K562 (cell line): Measurements from ENCODE around the gene DAD1. TPM values are rescaled to one million over a fixed set of nuclear protein-coding genes. Genes with fewer than 3 reads are reported as not detected.

Experiments
- CEBPB ChIP-seq: fragments of 450-650 bp; IDR thresholded peaks from 2 replicates; pipeline ENCODE4 v1.6.1; 2016; ENCODE audit warnings: missing genetic modification characterization, missing compliant biosample characterization
- CHD7 ChIP-seq: fragments of 200-600 bp; sonication (generic); IDR thresholded peaks from one replicate; pipeline ENCODE4 v1.6.1; 2012; ENCODE audit warnings: mild to moderate bottlenecking, low read depth, low read length, inconsistent platforms
- CUX1 ChIP-seq: fragments of 200-800 bp; sonication (Bioruptor generic); IDR thresholded peaks from 2 replicates; pipeline ENCODE4 v1.6.1; 2016; ENCODE audit warnings: missing genetic modification characterization, missing compliant biosample characterization
- MYNN ChIP-seq, 2 experiments: sonication (generic); formaldehyde crosslinking in 1 of 2; IDR thresholded peaks; 2 replicates each; pipeline versions ENCODE4 v1.5.0 to v1.6.1; 2016 to 2020; ENCODE audit warnings: antibody characterized with exemption in 1 of 2, missing genetic modification reagents in 1 of 2
- POU5F1 ChIP-seq: fragments of 150-350 bp; IDR thresholded peaks from 2 replicates; pipeline ENCODE4 v1.6.1; 2014; ENCODE audit warnings: borderline replicate concordance, low read length, low read depth, mild to moderate bottlenecking; ENCODE audit not compliant: partially characterized antibody
- TCF3 ChIP-seq: sonication (generic); formaldehyde crosslinking; IDR thresholded peaks from 2 replicates; pipeline ENCODE4 v1.4.0; 2020; ENCODE audit warnings: mild to moderate bottlenecking, missing genetic modification reagents
- ZNF354B ChIP-seq: fragments of 250-450 bp; sonication (Bioruptor Pico); IDR thresholded peaks from 2 replicates; pipeline ENCODE4 v1.4.0; 2020
- polyA plus RNA-seq, 8 experiments: library from polyadenylated mRNA; depleted of rRNA in 4 of 8; stranded (reverse) in 5 of 8; unstranded in 3 of 8; fragments of >200 nt; fragmentation: Nextera tagmentation in 2 of 8; fragmentation: Illumina TruSeq in 1 of 8; extraction: Ambion mirVana in 2 of 8; extraction: Trizol in 1 of 8; gene quantifications; 2 replicates each; pipeline versions ENCODE4 v1.2.1 to v1.2.3, GENCODE V29; 2011 to 2014; ENCODE audit warnings: inconsistent platforms in 1 of 8, missing spikeins in 1 of 8
- total RNA-seq, 7 experiments: library from RNA; depleted of rRNA in 6 of 7; stranded (reverse); fragments of >200 nt in 6 of 7; fragmentation: Illumina TruSeq in 2 of 7; extraction: Trizol in 2 of 7; gene quantifications; 2 replicates each; pipeline versions ENCODE4 v1.2.1 to v1.2.3, GENCODE V29; 2011 to 2021; ENCODE audit warnings: low replicate concordance in 1 of 7

Gene DAD1
- total and polyA plus RNA-seq, 9 of the 15 experiments (the other 6 are each of a cell fraction or from before 2014, with no cell fraction given) = 104 to 617 (median 222) TPM

GRCh38 chr14:22535916-22536315 lies 53.1 kb downstream of the DAD1 start (continued):
- TF ChIP-seq CHD7 (no peak), CUX1 (CRISPR knock-in tag) (no peak), POU5F1 (no peak), ZNF354B (CRISPR knock-in tag) (no peak), TCF3 (no peak), MYNN (IDR thresholded peaks at IDR 0.05) (no peak), MYNN (CRISPR knock-in tag; IDR thresholded peaks at IDR 0.05) (no peak), CEBPB (tag) (no peak)
